Lower leg skin (tissue), 4 donors: ENCODE results near the gene EHD4. TPM values are rescaled to one million over a fixed set of nuclear protein-coding genes. Genes with fewer than 3 reads are reported as not detected.

ENCODE experiments used
- DNase-seq, 2 donors: peaks; one replicate each; pipeline ENCODE4 v3.0.0-alpha.2; 2019; ENCODE audit warnings: low spot score in 2 of 2
- H3K4me3 ChIP-seq: fragments of 200-600 bp; sonication (generic); 2 replicates; pipeline ENCODE4 v1.5.1; 2017; ENCODE audit warnings: mild to moderate bottlenecking, low read depth; ENCODE audit not compliant: poor library complexity, severe bottlenecking
- POLR2A ChIP-seq, 2 donors: fragments of 450-650 bp; IDR thresholded peaks; one replicate each; pipeline ENCODE4 v1.6.1; 2016 to 2017; ENCODE audit warnings: antibody characterized with exemption in 2 of 2, mild to moderate bottlenecking in 1 of 2, moderate library complexity in 1 of 2
- WGBS, 2 donors: methylation state at CpG; one replicate each; pipeline ENCODE4 v1.1.5; 2018; 5-methylcytosine and 5-hydroxymethylcytosine counted together
- intact Hi-C: fragments of 100-400 bp; cut with DNase I; formaldehyde crosslinking; loops from one replicate; pipeline ENCODE4 v1.15.0; 2023; ENCODE audit warnings: low total_unique reads
- total RNA-seq, 4 donors: library from RNA; depleted of rRNA; stranded (reverse); fragments of >200 nt; gene quantifications; one replicate each; pipeline ENCODE4 v1.1.0, GENCODE V29; 2016
- TF ChIP-seq, protein P1 (sequence below), 3 donors: fragments of 450-650 bp; IDR thresholded peaks; one replicate each; pipeline ENCODE4 v1.5.1; 2016; ENCODE audit warnings: antibody characterized with exemption in 3 of 3, mild to moderate bottlenecking in 3 of 3, moderate library complexity in 2 of 3

Gene EHD4
- total RNA-seq, 4 donors from 2014 or later, result 19.6 to 27.3 (median 23.3) TPM

DNA sequence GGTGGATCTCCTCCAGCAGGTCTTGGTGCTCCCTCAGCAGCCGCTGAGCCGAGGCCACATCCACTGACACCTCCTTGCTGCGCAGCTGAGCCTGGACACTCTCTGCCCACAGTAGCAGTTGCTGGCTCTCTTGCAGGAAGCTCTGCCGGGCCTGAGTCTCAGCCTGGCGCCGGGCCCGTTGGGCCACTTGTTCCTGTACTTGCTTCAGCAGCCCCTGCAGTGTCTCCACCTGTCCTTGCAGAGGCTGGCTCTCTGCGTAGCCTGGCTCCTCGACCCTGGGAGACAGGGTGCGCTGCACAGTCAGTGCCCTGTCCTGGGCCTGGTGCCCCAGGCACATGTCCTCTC is 94.0 kb downstream of the EHD4 start:
- 46 to 70% methylated on average over 7 to 10 of the region's 10 CpGs for WGBS, 2 donors
- H3K4me3 ChIP-seq, result no peak overlapping the region
- no peak for TF ChIP-seq POLR2A (IDR thresholded peaks at IDR 0.05)
- TF ChIP-seq, protein P1, sequence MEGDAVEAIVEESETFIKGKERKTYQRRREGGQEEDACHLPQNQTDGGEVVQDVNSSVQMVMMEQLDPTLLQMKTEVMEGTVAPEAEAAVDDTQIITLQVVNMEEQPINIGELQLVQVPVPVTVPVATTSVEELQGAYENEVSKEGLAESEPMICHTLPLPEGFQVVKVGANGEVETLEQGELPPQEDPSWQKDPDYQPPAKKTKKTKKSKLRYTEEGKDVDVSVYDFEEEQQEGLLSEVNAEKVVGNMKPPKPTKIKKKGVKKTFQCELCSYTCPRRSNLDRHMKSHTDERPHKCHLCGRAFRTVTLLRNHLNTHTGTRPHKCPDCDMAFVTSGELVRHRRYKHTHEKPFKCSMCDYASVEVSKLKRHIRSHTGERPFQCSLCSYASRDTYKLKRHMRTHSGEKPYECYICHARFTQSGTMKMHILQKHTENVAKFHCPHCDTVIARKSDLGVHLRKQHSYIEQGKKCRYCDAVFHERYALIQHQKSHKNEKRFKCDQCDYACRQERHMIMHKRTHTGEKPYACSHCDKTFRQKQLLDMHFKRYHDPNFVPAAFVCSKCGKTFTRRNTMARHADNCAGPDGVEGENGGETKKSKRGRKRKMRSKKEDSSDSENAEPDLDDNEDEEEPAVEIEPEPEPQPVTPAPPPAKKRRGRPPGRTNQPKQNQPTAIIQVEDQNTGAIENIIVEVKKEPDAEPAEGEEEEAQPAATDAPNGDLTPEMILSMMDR (IDR thresholded peaks at IDR 0.05), result no peak
- no peak for DNase-seq
- intact Hi-C loops, result no loop called here

DNA sequence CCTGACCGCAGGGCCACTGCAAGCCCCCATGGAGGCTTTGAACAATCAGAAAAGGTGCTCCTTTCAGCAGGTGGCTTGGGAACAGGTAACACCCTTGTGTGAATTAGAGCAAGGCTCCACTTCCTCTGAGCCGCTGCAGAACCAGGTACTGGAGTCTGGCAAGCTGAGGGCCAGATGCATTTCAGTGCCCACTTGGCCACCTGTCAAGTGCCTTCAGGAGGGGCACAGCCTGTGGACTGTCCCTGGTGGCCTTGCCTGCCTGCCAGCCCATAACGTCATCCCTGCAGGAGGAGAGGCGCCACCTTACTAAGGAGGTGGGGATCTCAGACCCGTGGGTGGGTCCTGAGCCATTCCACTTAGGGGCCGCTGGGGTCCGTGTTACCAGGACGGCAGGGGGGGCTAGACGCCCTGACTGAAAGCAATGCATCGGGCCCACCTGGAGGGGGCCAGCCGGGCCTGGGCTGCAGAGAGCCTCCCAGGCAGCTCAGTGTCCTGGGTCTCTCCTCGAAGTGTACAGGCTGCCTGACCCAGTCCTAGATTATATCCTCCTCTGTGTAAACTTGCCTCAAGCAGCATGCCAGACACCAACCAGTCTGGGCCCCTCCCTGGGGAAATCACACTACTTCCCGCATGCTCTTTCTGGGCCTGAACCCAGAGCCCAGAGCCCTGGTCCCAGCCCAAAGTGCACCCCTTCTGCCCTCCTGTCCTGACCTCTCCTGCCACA is 94.6 kb downstream of the EHD4 start:
- DNase-seq, result no peak
- intact Hi-C loops, result no loop called here
- H3K4me3 ChIP-seq, result no peak overlapping the region
- WGBS, 2 donors, result 74 to 82% methylated on average over 6 to 10 of the region's 13 CpGs
- no peak for TF ChIP-seq POLR2A (IDR thresholded peaks at IDR 0.05)
- TF ChIP-seq, protein P1 (IDR thresholded peaks at IDR 0.05), result no peak

DNA sequence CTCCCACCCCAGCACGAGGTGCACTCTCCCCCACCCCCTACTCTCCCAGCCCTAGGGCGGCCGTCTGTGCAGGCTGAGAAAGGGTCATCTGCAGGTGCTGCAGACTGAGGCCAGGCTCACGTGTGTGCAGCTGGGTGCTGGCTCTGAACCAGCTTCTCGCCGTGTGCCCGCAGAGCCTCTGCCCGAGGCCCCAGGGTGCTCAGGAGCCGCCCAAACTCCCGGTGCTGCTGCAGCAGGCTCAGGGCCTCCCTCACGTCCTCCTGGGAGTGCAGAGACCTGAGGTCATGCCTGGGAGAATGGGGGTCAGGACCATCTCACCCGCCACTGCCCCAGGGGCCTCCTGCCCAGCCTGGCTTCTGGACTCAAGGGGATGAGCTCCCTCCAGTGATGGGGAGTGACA is 95.7 kb downstream of the EHD4 start:
- H3K4me3 ChIP-seq, result no peak overlapping the region
- 52 to 60% methylated on average over 8 to 10 of the region's 12 CpGs for WGBS, 2 donors
- DNase-seq, result no peak
- intact Hi-C loops, result no loop called here
- TF ChIP-seq, protein P1 (IDR thresholded peaks at IDR 0.05), result no peak
- TF ChIP-seq POLR2A (IDR thresholded peaks at IDR 0.05), result no peak

DNA sequence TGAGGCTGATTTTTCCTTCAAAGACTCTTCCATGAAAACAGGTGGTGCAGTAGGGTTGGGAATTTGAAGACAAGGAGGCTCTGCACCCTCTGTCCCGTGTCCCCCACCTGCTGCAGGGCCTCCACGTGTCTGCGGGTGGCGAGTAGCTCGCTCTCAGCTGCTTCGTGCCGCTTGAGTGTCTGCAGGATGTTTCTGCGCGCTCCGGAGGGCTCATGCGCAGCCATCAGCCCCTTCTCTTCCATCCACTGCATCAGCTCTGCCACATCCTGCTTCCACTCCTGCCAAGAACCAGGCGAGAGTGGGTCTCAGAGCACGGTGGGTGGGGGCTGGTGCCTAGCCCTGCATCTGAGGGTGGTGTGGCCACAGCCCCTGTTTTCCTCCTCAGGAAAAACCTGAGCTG is 96.3 kb downstream of the EHD4 start:
- no peak for DNase-seq
- no peak overlapping the region for H3K4me3 ChIP-seq
- intact Hi-C loops, result no loop called here
- 77 to 85% methylated on average over 13 of the region's 13 CpGs for WGBS, 2 donors
- TF ChIP-seq, protein P1 (IDR thresholded peaks at IDR 0.05), result no peak
- TF ChIP-seq POLR2A (IDR thresholded peaks at IDR 0.05), result no peak

DNA sequence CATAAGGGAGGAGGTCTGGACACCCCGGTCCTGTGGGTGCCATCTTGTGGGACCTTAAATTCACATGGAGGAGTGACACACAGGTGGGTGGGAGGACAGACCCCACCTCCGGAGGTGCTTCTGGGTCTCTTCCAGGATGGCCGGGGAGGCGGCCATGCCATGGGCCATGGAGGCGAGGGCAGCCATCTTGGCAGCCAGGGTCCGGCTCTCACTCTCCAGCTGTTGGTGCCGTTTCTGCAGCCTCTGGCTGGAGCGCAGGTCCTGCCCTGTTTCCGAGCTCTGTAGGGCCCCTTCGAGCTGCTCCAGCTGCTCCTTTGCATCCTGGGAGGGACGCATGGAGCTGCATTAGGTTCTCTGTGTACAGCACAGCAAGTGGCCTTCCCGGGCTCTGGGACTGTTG is 97.6 kb downstream of the EHD4 start:
- intact Hi-C loops, result no loop called here
- 89 to 94% methylated on average over 10 to 12 of the region's 12 CpGs for WGBS, 2 donors
- no peak for DNase-seq
- no peak for TF ChIP-seq POLR2A (IDR thresholded peaks at IDR 0.05)
- TF ChIP-seq, protein P1 (IDR thresholded peaks at IDR 0.05), result no peak
- H3K4me3 ChIP-seq, result no peak overlapping the region

DNA sequence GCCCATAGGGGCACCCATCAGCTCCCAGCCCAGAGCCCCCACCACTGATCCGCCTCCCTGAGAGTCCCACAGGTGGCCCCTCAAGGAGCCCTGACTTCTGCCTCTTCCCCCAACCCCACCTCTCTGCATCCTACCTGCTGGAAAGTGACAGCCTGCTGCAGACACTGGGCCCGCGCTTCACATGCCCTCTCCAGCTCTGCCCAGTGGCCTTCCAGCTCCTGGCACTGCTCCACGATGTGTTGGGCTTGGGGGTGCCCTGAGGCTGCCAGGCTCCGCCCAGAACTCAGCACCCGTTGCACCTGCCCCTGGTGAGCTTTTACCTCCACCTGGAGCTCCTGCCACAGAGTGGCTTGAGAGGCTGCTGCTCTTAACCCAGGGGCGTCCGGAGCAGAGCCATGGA is 98.6 kb downstream of the EHD4 start:
- intact Hi-C loops, result no loop called here
- WGBS, 2 donors, result 83 to 87% methylated on average over 7 of the region's 8 CpGs
- TF ChIP-seq, protein P1 (IDR thresholded peaks at IDR 0.05), result no peak
- no peak for TF ChIP-seq POLR2A (IDR thresholded peaks at IDR 0.05)
- no peak for DNase-seq
- no peak overlapping the region for H3K4me3 ChIP-seq
